Measurements from ENCODE around the gene KCNH2.

KCNH2 gene

DNA sequence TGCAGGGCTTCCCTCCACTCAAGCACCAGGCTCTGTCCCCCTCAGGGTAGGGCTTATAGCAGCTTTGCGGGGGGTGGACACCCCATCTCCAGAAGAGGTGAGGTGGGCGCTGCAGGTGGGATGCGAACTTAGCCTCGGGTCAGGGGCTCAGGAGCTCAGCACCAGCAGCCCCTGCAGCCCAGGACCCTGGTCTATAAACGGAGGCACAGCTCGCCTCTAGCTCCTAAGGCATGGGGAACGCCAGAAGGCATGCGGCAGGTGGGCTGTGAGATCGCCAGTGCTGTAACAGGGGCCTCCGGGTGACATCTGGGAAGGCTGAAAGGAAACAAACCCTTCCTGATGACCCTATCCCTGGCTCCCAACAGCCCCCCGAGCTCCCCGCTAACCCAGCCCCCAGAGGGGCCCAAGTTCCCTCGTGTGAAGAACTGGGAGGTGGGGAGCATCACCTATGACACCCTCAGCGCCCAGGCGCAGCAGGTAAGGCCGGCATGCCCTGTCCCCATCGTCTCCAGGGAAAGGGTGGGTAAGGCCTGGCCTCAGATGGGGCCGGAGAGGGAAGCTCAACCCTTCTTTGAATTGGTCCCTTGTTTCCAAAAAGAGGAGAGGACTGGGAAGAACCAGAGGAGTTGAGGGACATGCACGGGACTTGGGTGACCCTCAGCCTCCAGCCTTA is 16.9 kb upstream of the KCNH2 start:
- no peak overlapping the region for H3K4me3 ChIP-seq (ENCODE audit: low read depth, low read length)
- TF ChIP-seq, protein P1, sequence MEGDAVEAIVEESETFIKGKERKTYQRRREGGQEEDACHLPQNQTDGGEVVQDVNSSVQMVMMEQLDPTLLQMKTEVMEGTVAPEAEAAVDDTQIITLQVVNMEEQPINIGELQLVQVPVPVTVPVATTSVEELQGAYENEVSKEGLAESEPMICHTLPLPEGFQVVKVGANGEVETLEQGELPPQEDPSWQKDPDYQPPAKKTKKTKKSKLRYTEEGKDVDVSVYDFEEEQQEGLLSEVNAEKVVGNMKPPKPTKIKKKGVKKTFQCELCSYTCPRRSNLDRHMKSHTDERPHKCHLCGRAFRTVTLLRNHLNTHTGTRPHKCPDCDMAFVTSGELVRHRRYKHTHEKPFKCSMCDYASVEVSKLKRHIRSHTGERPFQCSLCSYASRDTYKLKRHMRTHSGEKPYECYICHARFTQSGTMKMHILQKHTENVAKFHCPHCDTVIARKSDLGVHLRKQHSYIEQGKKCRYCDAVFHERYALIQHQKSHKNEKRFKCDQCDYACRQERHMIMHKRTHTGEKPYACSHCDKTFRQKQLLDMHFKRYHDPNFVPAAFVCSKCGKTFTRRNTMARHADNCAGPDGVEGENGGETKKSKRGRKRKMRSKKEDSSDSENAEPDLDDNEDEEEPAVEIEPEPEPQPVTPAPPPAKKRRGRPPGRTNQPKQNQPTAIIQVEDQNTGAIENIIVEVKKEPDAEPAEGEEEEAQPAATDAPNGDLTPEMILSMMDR (IDR thresholded peaks at IDR 0.05; ENCODE audit: low read depth, low read length, missing control alignments), result no peak
- DNase-seq (ENCODE audit: low read depth), result no peak
- in situ Hi-C loops (cut with HindIII; ENCODE audit: low sequenced_read_pairs), result no loop called here

DNA sequence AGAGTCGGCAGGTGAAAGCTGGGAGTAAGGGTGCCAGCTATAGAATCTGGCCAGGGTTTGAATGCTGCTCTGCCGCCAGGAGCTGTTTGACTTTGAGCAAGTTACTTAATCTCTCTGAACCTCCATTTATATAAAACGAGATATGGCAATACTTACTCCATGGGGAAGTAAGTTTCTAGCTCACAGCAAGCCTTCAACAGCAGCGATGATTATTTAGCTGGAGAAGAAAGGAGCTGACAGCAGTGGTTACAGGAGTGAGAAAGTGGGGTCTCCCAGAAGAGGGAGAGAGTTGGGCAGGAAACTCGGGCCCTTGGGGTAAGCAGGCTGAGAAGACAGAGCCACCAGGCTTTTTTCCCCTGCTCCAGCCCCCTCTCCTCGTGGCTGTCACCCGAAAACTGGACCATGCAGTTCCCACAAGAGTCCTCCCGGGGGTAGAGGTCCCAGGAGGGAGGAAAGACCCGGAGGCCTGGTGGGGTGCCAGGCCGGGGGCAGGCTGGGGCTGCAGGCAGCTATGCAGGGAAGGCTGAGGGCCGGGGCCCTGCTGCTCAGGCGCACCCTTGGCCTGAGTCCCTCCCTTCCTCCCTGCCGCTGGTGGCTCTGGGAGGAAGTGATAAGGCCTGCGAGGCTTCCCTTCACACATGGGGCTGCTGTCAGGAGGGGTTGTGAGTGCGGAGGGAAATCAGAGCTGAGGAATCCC is 16.2 kb upstream of the KCNH2 start:
- TF ChIP-seq, protein P1 (IDR thresholded peaks at IDR 0.05; ENCODE audit: low read depth, low read length, missing control alignments), result no peak
- no peak overlapping the region for H3K4me3 ChIP-seq (ENCODE audit: low read depth, low read length)
- no peak for DNase-seq (ENCODE audit: low read depth)
- in situ Hi-C loops (cut with HindIII; ENCODE audit: low sequenced_read_pairs), result no loop called here

DNA sequence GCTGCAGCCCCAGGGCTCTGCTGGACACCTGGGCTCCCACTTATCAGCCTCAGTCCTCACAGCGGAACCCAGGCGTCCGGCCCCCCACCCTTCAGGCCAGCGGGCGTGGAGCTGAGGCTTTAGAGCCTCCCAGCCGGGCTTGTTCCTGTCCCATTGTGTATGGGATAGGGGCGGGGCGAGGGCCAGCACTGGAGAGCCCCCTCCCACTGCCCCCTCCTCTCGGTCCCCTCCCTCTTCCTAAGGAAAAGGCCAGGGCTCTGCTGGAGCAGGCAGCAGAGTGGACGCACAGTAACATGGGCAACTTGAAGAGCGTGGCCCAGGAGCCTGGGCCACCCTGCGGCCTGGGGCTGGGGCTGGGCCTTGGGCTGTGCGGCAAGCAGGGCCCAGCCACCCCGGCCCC is 15.4 kb upstream of the KCNH2 start:
- no peak overlapping the region for H3K4me3 ChIP-seq (ENCODE audit: low read depth, low read length)
- no peak for DNase-seq (ENCODE audit: low read depth)
- in situ Hi-C loops (cut with HindIII; ENCODE audit: low sequenced_read_pairs), result no loop called here
- TF ChIP-seq, protein P1 (IDR thresholded peaks at IDR 0.05; ENCODE audit: low read depth, low read length, missing control alignments), result no peak

DNA sequence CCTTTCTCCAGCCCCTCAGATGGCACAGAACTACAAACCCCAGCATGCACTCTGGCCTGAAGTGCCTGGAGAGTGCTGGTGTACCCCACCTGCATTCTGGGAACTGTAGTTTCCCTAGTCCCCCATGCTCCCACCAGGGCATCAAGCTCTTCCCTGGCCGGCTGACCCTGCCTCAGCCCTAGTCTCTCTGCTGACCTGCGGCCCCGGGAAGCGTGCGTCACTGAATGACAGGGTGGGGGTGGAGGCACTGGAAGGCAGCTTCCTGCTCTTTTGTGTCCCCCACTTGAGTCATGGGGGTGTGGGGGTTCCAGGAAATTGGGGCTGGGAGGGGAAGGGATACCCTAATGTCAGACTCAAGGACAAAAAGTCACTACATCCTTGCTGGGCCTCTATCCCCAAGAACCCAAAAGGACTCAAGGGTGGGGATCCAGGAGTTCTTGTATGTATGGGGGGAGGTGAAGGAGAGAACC is 14.7 kb upstream of the KCNH2 start:
- no peak for DNase-seq (ENCODE audit: low read depth)
- TF ChIP-seq, protein P1 (IDR thresholded peaks at IDR 0.05; ENCODE audit: low read depth, low read length, missing control alignments), result no peak
- H3K4me3 ChIP-seq (ENCODE audit: low read depth, low read length), result no peak overlapping the region
- in situ Hi-C loops (cut with HindIII; ENCODE audit: low sequenced_read_pairs), result no loop called here

DNA sequence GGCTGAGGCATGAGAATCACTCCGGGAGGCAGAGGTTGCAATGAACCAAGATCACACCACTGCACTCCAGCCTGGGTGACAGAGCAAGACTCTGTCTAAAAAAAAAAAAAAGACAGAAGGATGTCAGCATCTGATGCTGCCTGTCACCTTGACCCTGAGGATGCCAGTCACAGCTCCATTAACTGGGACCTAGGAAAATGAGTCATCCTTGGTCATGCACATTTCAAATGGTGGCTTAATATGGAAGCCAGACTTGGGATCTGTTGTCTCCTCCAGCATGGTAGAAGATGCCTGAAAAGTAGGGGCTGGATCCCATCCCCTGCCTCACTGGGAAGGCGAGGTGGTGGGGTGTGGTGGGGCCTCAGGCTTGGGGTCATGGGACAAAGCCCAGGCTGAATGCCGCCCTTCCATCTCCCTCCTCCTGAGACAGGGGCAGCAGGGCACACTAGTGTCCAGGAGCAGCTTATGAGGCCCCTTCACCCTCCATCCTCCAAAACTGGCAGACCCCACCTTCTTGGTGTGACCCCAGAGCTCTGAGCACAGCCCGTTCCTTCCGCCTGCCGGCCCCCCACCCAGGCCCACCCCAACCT is 14.0 kb upstream of the KCNH2 start:
- H3K4me3 ChIP-seq (ENCODE audit: low read depth, low read length), result no peak overlapping the region
- TF ChIP-seq, protein P1 (IDR thresholded peaks at IDR 0.05; ENCODE audit: low read depth, low read length, missing control alignments), result no peak
- in situ Hi-C loops (cut with HindIII; ENCODE audit: low sequenced_read_pairs), result no loop called here
- no peak for DNase-seq (ENCODE audit: low read depth)

DNA sequence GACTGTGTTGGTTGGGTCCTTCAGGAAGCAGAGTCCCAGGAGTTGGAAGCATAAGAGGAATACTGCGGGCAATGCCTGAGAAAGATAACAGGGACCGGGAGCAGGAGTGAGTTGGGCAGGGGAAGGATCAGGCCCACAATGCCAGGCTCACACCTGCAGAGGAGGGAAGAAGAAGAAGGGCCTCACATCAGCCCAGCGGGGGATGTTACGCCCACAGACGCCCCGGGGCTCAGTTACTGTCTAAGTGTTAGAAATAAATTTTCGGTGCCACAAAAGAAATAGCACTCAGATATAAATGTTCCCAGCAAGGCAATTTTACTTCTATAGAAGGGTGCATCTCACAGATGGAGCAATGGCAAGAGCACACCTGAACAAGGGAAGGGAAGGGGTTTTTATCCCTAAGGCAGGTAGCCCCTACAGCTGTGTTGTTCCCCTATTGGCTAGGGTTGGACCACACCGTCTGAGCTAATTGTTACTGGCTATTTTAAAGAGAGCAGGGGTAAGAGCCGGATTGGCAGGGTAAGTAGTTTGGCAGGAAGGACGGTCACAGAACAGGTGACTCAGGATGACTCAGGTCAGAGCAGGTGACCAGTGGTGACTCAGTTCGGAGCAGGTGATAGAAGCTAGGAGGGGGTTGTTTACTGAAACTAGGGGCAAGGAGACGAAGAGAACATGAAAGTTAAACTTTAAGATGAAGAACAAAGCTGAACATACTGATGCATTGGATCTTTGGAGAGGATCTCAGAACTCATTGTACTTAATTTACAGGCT is 12.5 kb upstream of the KCNH2 start, which contains the start of gene NOS3:
NOS3 (plus strand) TSS at position 602 of the 771 bp plus-strand sequence. CDS start 2,787 bp downstream, outside the sequence.
- TF ChIP-seq, protein P1 (IDR thresholded peaks at IDR 0.05; ENCODE audit: low read depth, low read length, missing control alignments), result no peak
- in situ Hi-C loops (cut with HindIII; ENCODE audit: low sequenced_read_pairs), result no loop called here
- H3K4me3 ChIP-seq (ENCODE audit: low read depth, low read length), result no peak within 1 kb of the TSS
- DNase-seq (ENCODE audit: low read depth), result no peak
